GM19025 (cell line): ENCODE measurements around the gene ATP6V0C.

ENCODE experiments used
- ATAC-seq: cut with Tn5 transposase; IDR thresholded peaks from one replicate; pipeline ENCODE4 v1.9.1; 2021; ENCODE audit warnings: mild to moderate bottlenecking, low read depth, moderate library complexity; ENCODE audit not compliant: unreplicated experiment

The ATP6V0C gene

DNA sequence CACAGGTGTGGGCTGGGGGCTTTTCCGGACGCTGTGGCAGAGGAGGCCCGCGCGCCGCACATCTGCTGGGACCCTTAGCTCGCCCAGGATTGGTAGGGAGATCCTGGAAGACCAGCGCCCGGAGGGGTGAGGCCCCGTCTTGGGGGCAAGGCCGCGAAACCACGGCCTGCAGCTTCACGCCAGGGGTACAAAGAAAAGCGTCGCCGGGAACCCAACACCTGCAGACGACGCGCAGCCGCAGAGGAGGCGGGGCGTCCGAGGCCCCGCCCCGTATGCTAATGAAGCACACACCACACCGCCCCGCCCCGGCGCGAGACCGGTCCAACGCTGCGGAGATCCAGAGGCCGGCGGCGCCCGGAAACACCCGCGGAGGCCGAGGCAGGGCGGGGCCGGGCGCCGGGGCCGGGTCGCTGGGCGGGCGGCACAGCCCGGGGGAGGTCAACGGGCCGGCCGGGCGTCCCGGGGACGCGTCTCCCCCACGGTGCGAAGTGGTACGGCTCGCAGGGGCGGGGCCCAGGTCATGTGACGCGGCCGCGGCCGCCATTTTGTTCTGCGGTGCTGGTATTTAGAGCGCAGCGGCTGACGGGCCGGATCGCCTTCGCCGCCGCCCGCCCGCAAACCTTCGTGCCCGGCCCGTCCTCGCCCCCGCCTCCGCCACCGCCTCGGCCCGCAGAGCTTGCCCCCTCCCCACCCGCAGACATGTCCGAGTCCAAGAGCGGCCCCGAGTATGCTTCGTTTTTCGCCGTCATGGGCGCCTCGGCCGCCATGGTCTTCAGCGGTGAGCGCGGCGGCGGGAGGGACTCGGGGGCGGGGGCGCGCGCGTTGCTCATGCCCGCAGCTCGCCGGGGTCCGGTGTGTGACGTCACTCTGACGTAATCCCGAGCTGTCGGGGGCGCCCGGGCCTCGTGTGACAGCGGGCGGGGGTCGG, at the start of gene ATP6V0C:
TSS of gene ATP6V0C (plus strand) at position 548 of the 928 bp plus-strand sequence. CDS start at position 700, 152 bp downstream.
- peak; percentile 72 for ATAC-seq

DNA sequence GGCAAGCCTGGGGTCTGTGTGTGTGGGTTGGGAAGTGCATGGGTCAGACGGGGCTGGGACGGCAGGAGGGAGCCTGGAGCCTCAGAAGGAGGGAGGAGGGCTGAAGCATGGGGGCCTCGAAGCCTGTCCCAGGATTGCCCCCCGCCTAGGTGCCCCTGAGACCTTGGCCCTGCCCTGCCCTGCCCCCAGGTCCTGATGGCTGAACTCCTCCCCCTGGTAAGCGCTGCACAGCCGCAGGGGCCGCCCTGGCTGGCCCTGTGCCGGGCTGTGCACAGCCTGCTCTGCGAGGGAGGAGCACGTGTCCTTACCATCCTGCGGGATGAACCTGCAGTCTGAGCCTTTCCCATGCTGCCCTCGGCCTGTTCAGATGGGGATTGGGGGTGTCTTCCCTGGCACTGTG, 49.4 kb upstream of the ATP6V0C start:
- ATAC-seq, result no peak

DNA sequence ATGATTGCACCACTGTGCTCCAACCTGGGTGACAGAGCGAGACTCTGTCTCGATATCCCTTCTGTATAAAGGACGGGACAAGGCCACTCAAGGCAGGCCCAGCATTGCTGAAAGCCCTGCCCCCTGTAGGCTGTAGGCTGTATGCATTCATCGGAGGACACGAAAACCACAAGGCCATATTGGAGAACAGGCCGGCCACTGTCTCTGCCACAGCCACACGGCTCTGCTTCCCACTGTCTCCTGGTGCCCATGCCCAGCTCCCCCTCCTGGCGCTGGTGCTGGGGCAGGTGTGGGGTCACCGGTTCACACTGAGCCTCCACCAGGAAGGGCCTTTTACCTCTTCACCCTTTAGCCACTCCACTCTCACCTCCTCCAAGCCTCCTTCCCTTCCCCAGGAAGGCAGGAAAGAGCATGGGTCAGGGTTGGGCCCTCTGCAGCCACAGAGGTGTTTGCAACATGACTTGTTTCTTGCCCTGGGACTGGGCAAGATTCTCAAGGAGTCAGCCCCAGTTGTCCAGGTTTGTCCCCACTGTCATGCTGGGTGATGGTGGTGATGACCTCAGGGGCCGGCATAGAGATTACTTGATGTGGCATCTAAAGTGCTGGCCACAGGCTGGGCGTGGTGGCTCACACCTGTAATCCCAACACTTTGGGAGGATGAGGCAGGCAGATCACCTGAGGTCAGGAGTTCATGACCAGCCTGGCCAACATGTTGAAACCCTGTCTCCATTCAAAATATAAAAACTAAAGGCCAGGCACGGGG, 47.9 kb upstream of the ATP6V0C start:
- no peak for ATAC-seq

DNA sequence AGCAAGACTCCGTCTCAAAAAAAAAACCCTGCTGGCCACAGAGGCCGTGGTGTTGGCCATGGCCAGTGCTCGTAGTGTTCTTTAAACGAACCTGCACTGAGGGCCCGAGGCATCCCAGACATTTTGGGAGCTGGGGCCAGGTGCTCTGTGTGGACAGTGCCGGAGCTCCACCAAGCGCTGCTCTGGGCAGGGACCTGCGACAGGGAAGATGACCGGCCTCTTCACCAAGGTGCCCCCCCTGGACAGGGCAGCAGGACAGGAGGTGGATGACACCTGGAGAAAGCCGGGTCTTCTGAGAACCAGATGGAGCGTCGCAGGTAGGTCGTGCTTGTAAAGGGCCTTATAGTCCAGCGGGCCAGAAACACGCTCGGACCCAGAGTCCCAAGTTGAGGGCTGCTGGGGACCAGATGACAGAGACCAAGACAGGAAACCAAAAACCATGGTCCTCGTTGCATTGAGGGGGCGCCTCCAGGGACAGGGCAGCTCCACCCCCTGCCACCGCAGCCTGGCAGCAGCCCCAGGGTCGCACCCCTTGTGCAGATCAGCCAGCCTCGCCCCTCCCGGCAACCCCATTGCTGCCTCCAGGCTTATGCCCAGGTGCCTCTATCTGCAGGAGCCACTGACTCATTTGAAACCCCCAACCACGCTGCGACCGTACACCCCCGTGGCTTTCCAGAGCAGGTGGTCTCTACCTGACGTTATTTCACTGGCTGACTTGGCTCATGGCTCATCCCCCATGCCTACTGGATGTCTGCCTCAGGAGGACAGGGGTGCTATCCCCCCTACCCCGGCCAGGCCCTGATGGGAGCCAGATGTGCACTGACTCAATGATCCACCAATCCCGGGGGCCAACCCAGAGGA, 46.9 kb upstream of the ATP6V0C start:
- ATAC-seq, result no peak

DNA sequence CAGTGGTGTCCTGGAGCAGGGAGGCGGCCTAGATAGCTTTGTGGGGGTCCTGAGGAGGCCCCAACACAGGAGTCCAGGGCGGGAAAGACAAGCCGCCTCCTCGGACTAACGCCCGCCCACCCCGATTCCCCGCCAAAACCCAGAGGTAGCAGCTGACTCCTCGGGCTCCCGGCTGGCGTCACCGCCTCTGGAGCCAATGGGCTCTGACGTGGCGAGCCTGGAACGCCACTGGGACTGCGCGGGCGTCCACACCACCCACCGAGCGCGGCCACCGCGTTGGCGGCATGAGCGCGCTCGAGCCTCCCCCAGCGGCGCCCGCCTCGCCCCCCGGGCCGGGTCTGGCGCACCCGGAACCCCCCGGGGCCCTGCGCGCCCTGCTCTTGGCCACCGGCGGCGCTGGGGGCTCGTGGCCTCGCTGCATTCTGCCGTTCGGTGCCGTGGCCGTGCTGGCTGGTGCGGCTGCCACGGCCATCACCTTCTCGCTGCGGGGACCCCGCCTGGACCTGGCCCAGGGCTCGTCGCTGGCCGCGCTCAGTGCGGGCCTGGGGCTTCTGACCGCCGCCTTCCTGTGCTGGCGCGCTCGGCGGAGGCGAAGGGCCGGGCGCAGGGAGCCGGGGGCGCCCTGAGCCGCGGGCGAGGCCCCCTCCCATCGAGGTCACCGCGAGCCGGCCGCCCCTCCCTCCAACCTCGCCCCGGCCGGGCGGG, 46.1 kb upstream of the ATP6V0C start:
- no peak for ATAC-seq

GRCh38 chr16:2468233-2468724, 45.5 kb upstream of the ATP6V0C start:
- no peak for ATAC-seq

DNA sequence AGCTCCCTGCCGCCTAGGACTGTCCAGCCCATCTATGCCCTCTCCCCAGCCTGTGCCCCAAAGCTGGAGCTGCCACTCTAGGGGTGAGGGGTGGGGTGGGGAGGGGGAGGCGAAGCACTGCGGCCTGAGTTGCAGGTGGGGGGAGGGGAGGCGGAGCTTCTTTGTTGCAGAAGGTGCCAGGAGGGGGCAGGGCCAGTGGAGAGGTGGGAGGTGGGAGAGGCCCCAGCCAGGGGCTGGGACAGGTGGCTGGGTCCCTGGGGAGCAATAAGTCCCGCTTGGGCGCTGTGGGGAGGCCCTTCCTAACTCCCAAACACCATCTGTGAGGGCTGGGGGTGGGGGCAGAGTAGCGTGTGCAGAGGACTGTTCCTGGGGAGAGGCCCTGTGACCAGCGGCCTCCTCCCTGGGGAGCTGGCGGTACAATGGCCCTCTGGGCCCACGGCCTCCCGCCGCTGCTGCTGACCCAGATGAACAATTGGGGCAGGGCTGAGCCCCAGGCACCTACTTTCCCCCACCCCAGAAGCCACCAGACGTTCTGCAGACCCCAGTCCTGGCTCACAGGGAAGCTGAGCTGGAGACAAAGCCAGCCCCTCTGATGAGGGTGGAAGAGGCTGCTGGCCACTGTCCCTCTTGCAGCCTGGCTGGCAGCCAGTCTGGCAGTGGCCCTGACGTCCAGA, 44.9 kb upstream of the ATP6V0C start:
- no peak for ATAC-seq

GRCh38 chr16:2469399-2470233, 44.1 kb upstream of the ATP6V0C start:
- ATAC-seq, result no peak

GRCh38 chr16:2470234-2470601, 43.5 kb upstream of the ATP6V0C start:
- ATAC-seq, result no peak

DNA sequence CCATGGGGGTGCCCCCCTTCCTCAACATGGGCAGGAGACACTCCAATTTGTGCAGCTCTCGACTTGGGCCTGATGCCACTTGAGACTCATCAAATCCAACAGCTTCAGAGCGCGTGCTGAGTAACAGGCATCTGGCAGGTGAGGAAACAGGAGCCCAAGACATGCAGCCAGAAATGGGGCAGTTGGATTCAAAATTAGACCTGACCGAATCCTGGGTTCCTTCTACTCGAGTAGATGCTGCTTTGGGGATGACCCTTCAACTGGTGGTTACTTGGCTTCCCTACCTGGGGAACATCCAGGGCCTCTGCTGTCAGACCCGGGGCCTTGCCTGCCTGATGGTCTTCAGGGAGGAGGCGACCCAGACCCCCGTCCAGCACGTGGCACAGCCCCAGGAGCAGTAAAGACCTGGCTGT, 43.1 kb upstream of the ATP6V0C start:
- no peak for ATAC-seq

DNA sequence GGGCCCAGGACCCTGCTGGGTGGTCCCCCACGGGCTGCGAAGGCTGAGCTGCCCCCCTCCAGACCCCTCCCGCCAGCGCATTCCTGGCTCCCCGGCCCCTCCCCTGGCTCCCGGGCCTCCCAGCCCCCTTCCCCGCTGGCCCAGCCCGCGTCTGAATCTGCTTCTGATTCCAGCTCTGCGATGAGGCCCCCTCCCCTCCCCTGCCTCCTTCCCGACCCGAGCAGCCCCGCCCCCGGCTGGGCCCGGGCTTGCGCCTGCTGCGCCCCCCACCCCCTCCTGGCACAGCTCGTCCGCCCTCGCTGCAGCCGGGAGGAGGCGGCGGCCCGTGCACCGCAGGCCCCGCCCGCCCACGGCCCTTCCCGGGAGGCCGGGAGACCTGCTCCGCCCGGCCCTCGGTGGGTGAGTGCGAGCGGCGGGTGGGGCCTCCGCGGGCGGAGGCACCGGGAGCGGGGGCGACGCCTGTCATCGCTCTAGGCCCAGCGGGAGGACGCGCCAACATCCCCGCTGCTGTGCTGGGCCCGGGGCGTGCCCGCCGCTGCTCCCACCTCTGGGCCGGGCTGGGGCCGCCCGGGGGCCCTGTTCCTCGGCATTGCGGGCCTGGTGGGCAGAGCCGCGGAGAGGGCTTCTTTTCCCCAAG, 42.6 kb upstream of the ATP6V0C start, which contains the start of gene NTN3:
TSS of gene NTN3 (plus strand) at position 282 of the 637 bp plus-strand sequence. CDS start 405 bp downstream, outside the sequence.
- no peak for ATAC-seq

GRCh38 chr16:2471653-2472487, 41.9 kb upstream of the ATP6V0C start:
- no peak for ATAC-seq

DNA sequence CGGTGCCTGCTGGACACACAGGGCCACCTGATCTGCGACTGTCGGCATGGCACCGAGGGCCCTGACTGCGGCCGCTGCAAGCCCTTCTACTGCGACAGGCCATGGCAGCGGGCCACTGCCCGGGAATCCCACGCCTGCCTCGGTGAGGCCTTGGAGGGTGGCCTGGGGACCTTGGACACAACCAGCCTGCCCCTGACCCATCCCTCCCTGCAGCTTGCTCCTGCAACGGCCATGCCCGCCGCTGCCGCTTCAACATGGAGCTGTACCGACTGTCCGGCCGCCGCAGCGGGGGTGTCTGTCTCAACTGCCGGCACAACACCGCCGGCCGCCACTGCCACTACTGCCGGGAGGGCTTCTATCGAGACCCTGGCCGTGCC, 41.3 kb upstream of the ATP6V0C start:
- ATAC-seq, result no peak

- no peak for ATAC-seq
Observed at GRCh38 chr16:2472885-2473445, 40.8 kb upstream of the ATP6V0C start.

DNA sequence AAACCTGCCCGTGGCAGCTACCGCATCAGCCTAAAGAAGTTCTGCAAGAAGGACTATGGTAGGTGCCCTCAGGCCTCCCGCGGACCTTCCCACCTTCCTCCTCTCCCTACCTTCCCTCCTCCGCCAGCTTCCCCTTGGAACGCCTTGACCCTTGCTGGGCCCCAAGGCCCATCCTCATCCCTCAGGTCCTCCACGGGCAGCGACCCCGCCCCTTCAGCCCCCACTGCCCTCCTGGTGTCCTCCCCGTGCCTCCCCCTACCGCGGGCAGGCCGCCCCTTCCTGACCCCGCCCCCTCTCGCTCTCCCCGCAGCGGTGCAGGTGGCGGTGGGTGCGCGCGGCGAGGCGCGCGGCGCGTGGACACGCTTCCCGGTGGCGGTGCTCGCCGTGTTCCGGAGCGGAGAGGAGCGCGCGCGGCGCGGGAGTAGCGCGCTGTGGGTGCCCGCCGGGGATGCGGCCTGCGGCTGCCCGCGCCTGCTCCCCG, 40.3 kb upstream of the ATP6V0C start:
- no peak for ATAC-seq

GRCh38 chr16:2473999-2474876, 39.5 kb upstream of the ATP6V0C start:
- peak; percentile 10 for ATAC-seq
